MM.1S (cell line): ENCODE results near the gene PCCA.

Source experiments
- EZH2 ChIP-seq: fragments of 300-600 bp; sonication (generic); optimal IDR thresholded peaks from 2 replicates; pipeline ENCODE3; 2017; ENCODE audit warnings: low read depth, mild to moderate bottlenecking, antibody characterized with exemption, low read length, mixed read lengths
- EZH2phosphoT487 ChIP-seq: fragments of 300-600 bp; sonication (generic); IDR thresholded peaks from 2 replicates; pipeline ENCODE4 v1.6.1; 2018; ENCODE audit warnings: antibody characterized with exemption, low read length
- TF ChIP-seq, protein P1 (sequence below): fragments of 300-600 bp; sonication (generic); IDR thresholded peaks from 2 replicates; pipeline ENCODE4 v1.5.1; 2016; ENCODE audit warnings: antibody characterized with exemption, low read length, mixed read lengths

DNA sequence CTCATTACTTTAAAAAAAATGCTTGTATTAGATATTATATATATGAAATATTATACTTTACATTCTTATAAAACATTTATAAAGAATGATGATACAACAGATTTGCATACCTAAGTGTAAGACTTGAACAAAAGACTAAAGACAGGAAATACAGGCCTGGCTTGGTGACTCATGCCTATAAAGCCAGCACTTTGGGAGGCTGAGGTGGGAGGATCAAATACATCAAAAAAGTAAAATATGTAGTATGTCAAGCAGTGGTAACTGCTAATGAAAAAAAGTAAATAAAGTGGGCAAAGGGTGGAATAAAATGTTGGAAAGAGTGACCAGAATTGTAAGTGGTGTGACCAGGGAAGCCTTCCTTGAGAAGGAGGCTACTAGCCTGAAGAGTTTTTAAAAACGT is 366.0 kb downstream of the PCCA start:
- TF ChIP-seq, protein P1, sequence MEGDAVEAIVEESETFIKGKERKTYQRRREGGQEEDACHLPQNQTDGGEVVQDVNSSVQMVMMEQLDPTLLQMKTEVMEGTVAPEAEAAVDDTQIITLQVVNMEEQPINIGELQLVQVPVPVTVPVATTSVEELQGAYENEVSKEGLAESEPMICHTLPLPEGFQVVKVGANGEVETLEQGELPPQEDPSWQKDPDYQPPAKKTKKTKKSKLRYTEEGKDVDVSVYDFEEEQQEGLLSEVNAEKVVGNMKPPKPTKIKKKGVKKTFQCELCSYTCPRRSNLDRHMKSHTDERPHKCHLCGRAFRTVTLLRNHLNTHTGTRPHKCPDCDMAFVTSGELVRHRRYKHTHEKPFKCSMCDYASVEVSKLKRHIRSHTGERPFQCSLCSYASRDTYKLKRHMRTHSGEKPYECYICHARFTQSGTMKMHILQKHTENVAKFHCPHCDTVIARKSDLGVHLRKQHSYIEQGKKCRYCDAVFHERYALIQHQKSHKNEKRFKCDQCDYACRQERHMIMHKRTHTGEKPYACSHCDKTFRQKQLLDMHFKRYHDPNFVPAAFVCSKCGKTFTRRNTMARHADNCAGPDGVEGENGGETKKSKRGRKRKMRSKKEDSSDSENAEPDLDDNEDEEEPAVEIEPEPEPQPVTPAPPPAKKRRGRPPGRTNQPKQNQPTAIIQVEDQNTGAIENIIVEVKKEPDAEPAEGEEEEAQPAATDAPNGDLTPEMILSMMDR: no peak
- TF ChIP-seq EZH2 (no peak), EZH2phosphoT487 (no peak)
